HCT116 (cell line): ENCODE results near the gene CAPN5. TPM values are rescaled to one million over a fixed set of nuclear protein-coding genes. Genes with fewer than 3 reads are reported as not detected.

Experiments
- ATAC-seq: fragments of 200-7000 bp; cut with Tn5 transposase; 2 replicates; pipeline ENCODE4 v1.9.1; 2020; ENCODE audit warnings: mild to moderate bottlenecking, moderate library complexity
- BruUV-seq: library from RNA; stranded (reverse); fragments of 400-500 nt; replicated peaks from 2 replicates; lab custom pipeline; 2021; lab: Mats Ljungman, UMichigan
- CTCF ChIA-PET: fragments of 300-600 bp; sonication (Branson Sonifier 250); formaldehyde crosslinking; loops from one replicate; lab custom pipeline; 2021; ENCODE audit warnings: antibody characterized with exemption; lab: Charles Lee
- POLR2A ChIA-PET: fragments of 300-600, 350-600 bp; sonication (Branson Sonifier 250); formaldehyde crosslinking; loops from one replicate; lab custom pipeline; 2021; ENCODE audit warnings: antibody characterized with exemption; lab: Charles Lee
- RAD21 ChIA-PET, 2 experiments: fragments of 300-600 bp; sonication (Branson Sonifier 250); formaldehyde crosslinking; loops; one replicate each; lab custom pipeline; 2023; ENCODE audit warnings: low total read pairs in 2 of 2; ENCODE audit not compliant: uncharacterized antibody in 2 of 2, unreplicated experiment in 2 of 2, low non-redundant PET in 1 of 2; lab: Charles Lee
- DNase-seq: peaks from one replicate; pipeline ENCODE4 v3.0.0-alpha.2; 2010; ENCODE audit warnings: low read depth, low spot score
- H2AFZ ChIP-seq: fragments of 200-600 bp; shearing (Covaris generic), sonication (generic); 2 replicates; pipeline ENCODE4 v1.6.1; 2017; ENCODE audit warnings: low read depth, mixed run types, mixed read lengths, antibody characterized with exemption, low read length; ENCODE audit not compliant: poor library complexity, severe bottlenecking
- H3K27ac ChIP-seq: 2 replicates; pipeline ENCODE4 v1.5.1; 2012; ENCODE audit warnings: low read depth, low read length
- H3K27me3 ChIP-seq: fragments of 200-600 bp; sonication (generic); 2 replicates; pipeline ENCODE4 v1.6.1; 2016; ENCODE audit warnings: mixed run types, low read length, mixed read lengths; ENCODE audit not compliant: insufficient read depth
- H3K36me3 ChIP-seq, 2 experiments: fragments of 200-500 bp in 1 of 2; fragments of 200-600 bp in 1 of 2; sonication (Bioruptor generic) in 1 of 2; sonication (generic) in 1 of 2; 2 replicates each; pipeline versions ENCODE4 v1.5.1 to v1.6.1; 2014 to 2016; ENCODE audit warnings: low read length in 2 of 2, inconsistent platforms in 1 of 2, mixed read lengths in 1 of 2, mixed run types in 1 of 2; ENCODE audit not compliant: insufficient read depth in 2 of 2, control insufficient read depth in 1 of 2
- H3K4me1 ChIP-seq, 2 experiments: fragments of 200-600 bp in 1 of 2; sonication (generic) in 1 of 2; 2 replicates each; pipeline versions ENCODE4 v1.5.1 to v1.6.1; 2012 to 2017; ENCODE audit warnings: low read length in 2 of 2, inconsistent platforms in 1 of 2, mild to moderate bottlenecking in 1 of 2, mixed read lengths in 1 of 2, mixed run types in 1 of 2, moderate library complexity in 1 of 2; ENCODE audit not compliant: insufficient read depth in 2 of 2, control insufficient read depth in 1 of 2
- H3K4me2 ChIP-seq: fragments of 200-600 bp; sonication (generic); 2 replicates; pipeline ENCODE4 v1.6.1; 2017; ENCODE audit warnings: mixed run types, low read length, mixed read lengths
- H3K4me3 ChIP-seq, 2 experiments: fragments of 200-600 bp in 1 of 2; sonication (generic) in 1 of 2; replicated peaks in 1 of 2; 2 replicates each; pipeline ENCODE4 v1.5.1; 2011 to 2016; ENCODE audit warnings: low read length in 2 of 2, control low read depth in 1 of 2, low read depth in 1 of 2, mild to moderate bottlenecking in 1 of 2, mixed read lengths in 1 of 2, mixed run types in 1 of 2
- H3K79me2 ChIP-seq: fragments of 200-600 bp; sonication (generic); 2 replicates; pipeline ENCODE4 v1.6.1; 2017; ENCODE audit warnings: mild to moderate bottlenecking, mixed run types, low read length, moderate library complexity, mixed read lengths; ENCODE audit not compliant: insufficient read depth
- H3K9ac ChIP-seq: fragments of 200-600 bp; sonication (generic); 2 replicates; pipeline ENCODE4 v1.6.1; 2016; ENCODE audit warnings: low read length, mixed read lengths
- H3K9me2 ChIP-seq: fragments of 200-600 bp; sonication (generic), shearing (Covaris generic); 2 replicates; pipeline ENCODE4 v1.6.1; 2017; ENCODE audit warnings: mixed run types, mild to moderate bottlenecking, moderate library complexity; ENCODE audit not compliant: insufficient read depth
- H3K9me3 ChIP-seq, 2 experiments: fragments of 200-500 bp in 1 of 2; fragments of 200-600 bp in 1 of 2; sonication (Bioruptor generic) in 1 of 2; sonication (generic) in 1 of 2; 2 replicates each; pipeline ENCODE4 v1.6.1; 2014 to 2017; ENCODE audit warnings: low read length in 2 of 2, mixed read lengths in 2 of 2, inconsistent platforms in 1 of 2, low read depth in 1 of 2, mild to moderate bottlenecking in 1 of 2, mixed run types in 1 of 2, moderate library complexity in 1 of 2; ENCODE audit not compliant: control insufficient read depth in 1 of 2, insufficient read depth in 1 of 2
- H4K20me1 ChIP-seq: fragments of 200-600 bp; sonication (generic), shearing (Covaris generic); 2 replicates; pipeline ENCODE4 v1.6.1; 2017; ENCODE audit warnings: mixed run types, mild to moderate bottlenecking, moderate library complexity; ENCODE audit not compliant: insufficient read depth
- ATF3 ChIP-seq: IDR thresholded peaks from 2 replicates; pipeline ENCODE4 v1.6.1; 2012
- CBX3 ChIP-seq: IDR thresholded peaks from 2 replicates; pipeline ENCODE4 v1.6.1; 2012; ENCODE audit warnings: low read depth
- CTCF ChIP-seq, 3 experiments: fragments of 200-600 bp in 1 of 3; sonication (generic) in 1 of 3; IDR thresholded peaks in 2 of 3; conservative IDR thresholded peaks in 1 of 3; 2 replicates each; pipeline ENCODE4 v1.5.1; 2012 to 2017; ENCODE audit warnings: low read depth in 2 of 3, low read length in 2 of 3, antibody characterized with exemption in 1 of 3, borderline replicate concordance in 1 of 3, control low read depth in 1 of 3, mild to moderate bottlenecking in 1 of 3, mixed read lengths in 1 of 3, mixed run types in 1 of 3, moderate library complexity in 1 of 3; ENCODE audit not compliant: insufficient read depth in 1 of 3
- ELF1 ChIP-seq: IDR thresholded peaks from 2 replicates; pipeline ENCODE4 v1.6.1; 2012; ENCODE audit warnings: low read depth, borderline replicate concordance
- EZH2 ChIP-seq: fragments of 200-600 bp; sonication (generic); IDR thresholded peaks from 2 replicates; pipeline ENCODE4 v1.6.1; 2017; ENCODE audit warnings: antibody characterized with exemption, mixed run types
- EZH2phosphoT487 ChIP-seq: fragments of 200-600 bp; IDR thresholded peaks from 2 replicates; pipeline ENCODE4 v1.6.1; 2018; ENCODE audit warnings: antibody characterized with exemption, borderline replicate concordance
- FOSL1 ChIP-seq: IDR thresholded peaks from 2 replicates; pipeline ENCODE4 v1.6.1; 2012; ENCODE audit warnings: low read depth
- MAX ChIP-seq: IDR thresholded peaks from 2 replicates; pipeline ENCODE4 v1.6.1; 2012
- POLR2A ChIP-seq: IDR thresholded peaks from 2 replicates; pipeline ENCODE4 v1.7.0; 2011; ENCODE audit warnings: borderline replicate concordance; ENCODE audit not compliant: insufficient read depth, insufficient read length; ENCODE audit errors: extremely low read depth
- POLR2AphosphoS5 ChIP-seq: IDR thresholded peaks from 2 replicates; pipeline ENCODE4 v1.6.1; 2011; ENCODE audit warnings: mild to moderate bottlenecking, low read depth, low read length, moderate library complexity
- REST ChIP-seq: IDR thresholded peaks from 2 replicates; pipeline ENCODE4 v1.6.1; 2012; ENCODE audit warnings: low read depth
- SIN3A ChIP-seq: IDR thresholded peaks from 2 replicates; pipeline ENCODE4 v1.6.1; 2012; ENCODE audit warnings: low read depth
- SP1 ChIP-seq: IDR thresholded peaks from 2 replicates; pipeline ENCODE4 v1.6.1; 2012; ENCODE audit warnings: low read depth
- SRF ChIP-seq: IDR thresholded peaks from 2 replicates; pipeline ENCODE4 v1.6.1; 2012; ENCODE audit warnings: low read depth
- ZFX ChIP-seq: fragments of 450-650 bp; IDR thresholded peaks from 2 replicates; pipeline ENCODE4 v1.6.1; 2017
- intact Hi-C: fragments of 100-400 bp; cut with micrococcal nuclease; formaldehyde crosslinking; loops from 2 replicates; pipeline ENCODE4 v1.10.0; 2022
- total RNA-seq: library from RNA; stranded (reverse); gene quantifications from one replicate; pipeline ENCODE4 v1.2.1, GENCODE V29; 2021; ENCODE audit not compliant: unreplicated experiment
- TF ChIP-seq, protein P1 (sequence below): IDR thresholded peaks from 2 replicates; pipeline ENCODE4 v1.6.1; 2011; ENCODE audit warnings: mild to moderate bottlenecking, low read length, moderate library complexity; ENCODE audit not compliant: insufficient replicate concordance; ENCODE audit errors: extremely low read depth

Gene CAPN5
- total RNA-seq, 1 experiment from 2014 or later, result 8.6 TPM

DNA sequence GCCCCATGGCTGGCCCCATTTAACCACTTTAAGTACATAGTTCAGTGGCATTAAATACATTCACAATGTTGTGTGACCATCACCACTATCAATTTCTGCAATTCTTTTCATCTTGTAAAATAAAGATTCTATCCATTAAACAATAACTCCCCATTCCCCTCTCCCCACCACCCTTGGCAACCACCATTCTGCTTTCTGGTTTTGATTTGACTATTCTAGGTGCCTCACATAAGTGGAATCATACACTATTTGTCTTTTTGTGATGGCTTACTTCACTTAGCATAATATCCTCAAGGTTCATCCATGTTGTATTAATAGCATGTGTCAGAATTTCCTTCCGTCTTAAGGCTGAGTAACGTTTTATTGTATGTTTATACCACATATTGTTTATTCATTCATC is 68.3 kb downstream of the CAPN5 start:
- Histone ChIP-seq H3K9me2 (no peaks in the 10 kb centered on the region), H3K4me2 (no peak overlapping the region), H3K9ac (no peak overlapping the region), H3K9me3 (no peaks in the 10 kb centered on the region), H3K36me3 (no peaks in the 10 kb centered on the region), H3K4me3 (no peak overlapping the region), H3K4me1 (peaks cover 0 to 3% of the 10 kb centered on the region in 2 experiments; a peak in 2 of 4 replicates), H3K79me2 (no peaks in the 10 kb centered on the region), H2AFZ (no peak overlapping the region)
- ChIA-PET CTCF (interaction anchor here (1.1 kb wide), 1 partner anchor 8 kb away, joined by 3 read pairs; no protein-coding TSS in a partner anchor), RAD21 (no interaction called here)
- BruUV-seq, result no TSS peak
- no peak for ATAC-seq
- intact Hi-C loops, result no loop called here
- TF ChIP-seq ATF3 (no peak), ELF1 (no peak), POLR2A (no peak), CBX3 (no peak), CTCF (IDR thresholded peaks at IDR 0.05 in 2 of 3, conservative IDR thresholded peaks at IDR 0.05 in 1 of 3; ENCODE audit: borderline replicate concordance in 1 of 3, insufficient read depth in 1 of 3, low read depth in 2 of 3, low read length in 2 of 3) (no peak), SP1 (no peak), REST (no peak), POLR2AphosphoS5 (no peak), EZH2 (no peak), FOSL1 (no peak), ZFX (no peak), MAX (no peak), SRF (no peak), EZH2phosphoT487 (no peak), SIN3A (no peak)
- TF ChIP-seq, protein P1, sequence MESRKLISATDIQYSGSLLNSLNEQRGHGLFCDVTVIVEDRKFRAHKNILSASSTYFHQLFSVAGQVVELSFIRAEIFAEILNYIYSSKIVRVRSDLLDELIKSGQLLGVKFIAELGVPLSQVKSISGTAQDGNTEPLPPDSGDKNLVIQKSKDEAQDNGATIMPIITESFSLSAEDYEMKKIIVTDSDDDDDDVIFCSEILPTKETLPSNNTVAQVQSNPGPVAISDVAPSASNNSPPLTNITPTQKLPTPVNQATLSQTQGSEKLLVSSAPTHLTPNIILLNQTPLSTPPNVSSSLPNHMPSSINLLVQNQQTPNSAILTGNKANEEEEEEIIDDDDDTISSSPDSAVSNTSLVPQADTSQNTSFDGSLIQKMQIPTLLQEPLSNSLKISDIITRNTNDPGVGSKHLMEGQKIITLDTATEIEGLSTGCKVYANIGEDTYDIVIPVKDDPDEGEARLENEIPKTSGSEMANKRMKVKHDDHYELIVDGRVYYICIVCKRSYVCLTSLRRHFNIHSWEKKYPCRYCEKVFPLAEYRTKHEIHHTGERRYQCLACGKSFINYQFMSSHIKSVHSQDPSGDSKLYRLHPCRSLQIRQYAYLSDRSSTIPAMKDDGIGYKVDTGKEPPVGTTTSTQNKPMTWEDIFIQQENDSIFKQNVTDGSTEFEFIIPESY, result no peak
- TF ChIP-seq, all 23 proteins: peak for 0
- no peaks in the 10 kb centered on the region for H4K20me1 ChIP-seq
- no peaks in the 10 kb centered on the region for H3K27me3 ChIP-seq
- POLR2A ChIA-PET, result no interaction called here
- no peak overlapping the region for H3K27ac ChIP-seq
- no peak for DNase-seq
